ENCODE results near the gene GNG7.

GRCh38 chr19:2477732-2478191, 224.7 kb downstream of the GNG7 start:
- no peak for TF ChIP-seq SMC3 (IDR thresholded peaks at IDR 0.05; ENCODE audit: borderline replicate concordance, low read length)
- TF ChIP-seq EZH2 (IDR thresholded peaks at IDR 0.05; ENCODE audit: borderline replicate concordance, control insufficient read depth, low read depth, low read length): no peak
- TF ChIP-seq CTCF (IDR thresholded peaks at IDR 0.05 in 2 of 3, conservative IDR thresholded peaks at IDR 0.05 in 1 of 3; ENCODE audit: control insufficient read depth in 2 of 3, extremely low read depth in 1 of 3, insufficient read depth in 1 of 3, low read depth in 3 of 3, low read length in 3 of 3): no peak
- no peak for TF ChIP-seq SP1 (IDR thresholded peaks at IDR 0.05; ENCODE audit: low read depth, low read length)
- no peak for TF ChIP-seq BCL11A (IDR thresholded peaks at IDR 0.05; ENCODE audit: low read depth, low read length)
- peak; percentile 80 for TF ChIP-seq POLR2A (IDR thresholded peaks at IDR 0.05; ENCODE audit: low read depth, low read length)
- peak; percentile 93; the same call in 1 of the 2 replicates for TF ChIP-seq POLR2AphosphoS2 (IDR thresholded peaks at IDR 0.05; ENCODE audit: low read depth, low read length)
- no peak for TF ChIP-seq HDAC6 (IDR thresholded peaks at IDR 0.05; ENCODE audit: unreplicated experiment)
- TF ChIP-seq RCOR1 (conservative IDR thresholded peaks at IDR 0.05; ENCODE audit: low read depth, low read length): no peak
- no peak for TF ChIP-seq IRF3 (IDR thresholded peaks at IDR 0.05)

Data from GM12878 (cell line).